ENCODE measurements around the gene CSRP3. TPM values are rescaled to one million over a fixed set of nuclear protein-coding genes. Genes with fewer than 3 reads are reported as not detected.
A peak's percentile ranks its signal among the peaks of the same experiment; 100 is the strongest.

CSRP3 gene
- total RNA-seq, 1 donor from 2014 or later: not detected

- H3K9me3 Mint-ChIP-seq (ENCODE audit: unreplicated experiment): no peaks in the 10 kb centered on the region
- H3K27ac Mint-ChIP-seq (ENCODE audit: unreplicated experiment): no peak overlapping the region
- DNase-seq (ENCODE audit: extremely low spot score, unreplicated experiment): no peak
- no peaks in the 10 kb centered on the region for H3K27me3 Mint-ChIP-seq (ENCODE audit: unreplicated experiment)
- TF ChIP-seq, protein P1, sequence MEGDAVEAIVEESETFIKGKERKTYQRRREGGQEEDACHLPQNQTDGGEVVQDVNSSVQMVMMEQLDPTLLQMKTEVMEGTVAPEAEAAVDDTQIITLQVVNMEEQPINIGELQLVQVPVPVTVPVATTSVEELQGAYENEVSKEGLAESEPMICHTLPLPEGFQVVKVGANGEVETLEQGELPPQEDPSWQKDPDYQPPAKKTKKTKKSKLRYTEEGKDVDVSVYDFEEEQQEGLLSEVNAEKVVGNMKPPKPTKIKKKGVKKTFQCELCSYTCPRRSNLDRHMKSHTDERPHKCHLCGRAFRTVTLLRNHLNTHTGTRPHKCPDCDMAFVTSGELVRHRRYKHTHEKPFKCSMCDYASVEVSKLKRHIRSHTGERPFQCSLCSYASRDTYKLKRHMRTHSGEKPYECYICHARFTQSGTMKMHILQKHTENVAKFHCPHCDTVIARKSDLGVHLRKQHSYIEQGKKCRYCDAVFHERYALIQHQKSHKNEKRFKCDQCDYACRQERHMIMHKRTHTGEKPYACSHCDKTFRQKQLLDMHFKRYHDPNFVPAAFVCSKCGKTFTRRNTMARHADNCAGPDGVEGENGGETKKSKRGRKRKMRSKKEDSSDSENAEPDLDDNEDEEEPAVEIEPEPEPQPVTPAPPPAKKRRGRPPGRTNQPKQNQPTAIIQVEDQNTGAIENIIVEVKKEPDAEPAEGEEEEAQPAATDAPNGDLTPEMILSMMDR (IDR thresholded peaks at IDR 0.05): no peak
- no peak overlapping the region for H3K4me3 Mint-ChIP-seq (ENCODE audit: unreplicated experiment)
- H3K4me1 Mint-ChIP-seq (ENCODE audit: unreplicated experiment): no peaks in the 10 kb centered on the region
- H3K36me3 Mint-ChIP-seq (ENCODE audit: unreplicated experiment): peaks cover 46% of the 10 kb centered on the region
Observed at GRCh38 chr11:19173004-19173689, 28.6 kb downstream of the CSRP3 start.

DNA sequence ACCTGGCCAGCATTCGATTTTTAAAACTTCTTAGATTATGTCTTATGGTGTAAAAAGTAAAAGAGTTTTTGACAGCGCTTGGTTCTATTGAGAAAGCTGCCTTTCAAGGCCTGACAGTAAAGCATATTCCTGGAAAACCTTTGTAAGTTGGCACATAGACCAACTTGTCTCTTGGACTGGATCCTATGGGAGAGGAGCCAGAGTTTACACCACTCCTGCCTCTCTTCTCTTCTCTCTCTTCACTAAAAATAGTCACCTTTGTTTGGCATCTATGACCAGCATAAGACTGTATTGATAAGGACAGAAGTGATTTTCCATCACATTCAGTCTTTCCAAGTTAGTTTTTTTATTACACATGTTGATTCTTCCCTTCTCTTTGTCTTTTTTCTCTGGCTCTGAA is 33.7 kb downstream of the CSRP3 start:
- Mint-ChIP-seq H3K27me3 (ENCODE audit: unreplicated experiment) (no peaks in the 10 kb centered on the region), H3K4me1 (ENCODE audit: unreplicated experiment) (peaks cover 13% of the 10 kb centered on the region), H3K36me3 (ENCODE audit: unreplicated experiment) (peaks cover 43% of the 10 kb centered on the region), H3K4me3 (ENCODE audit: unreplicated experiment) (no peak overlapping the region), H3K9me3 (ENCODE audit: unreplicated experiment) (no peaks in the 10 kb centered on the region), H3K27ac (ENCODE audit: unreplicated experiment) (no peak overlapping the region)
- DNase-seq (ENCODE audit: extremely low spot score, unreplicated experiment): no peak
- TF ChIP-seq, protein P1 (IDR thresholded peaks at IDR 0.05): no peak

GRCh38 chr11:19164881-19165280 is 36.9 kb downstream of the CSRP3 start:
- Mint-ChIP-seq H3K27ac (ENCODE audit: unreplicated experiment) (no peak overlapping the region), H3K9me3 (ENCODE audit: unreplicated experiment) (no peaks in the 10 kb centered on the region), H3K36me3 (ENCODE audit: unreplicated experiment) (peaks cover 36% of the 10 kb centered on the region), H3K4me3 (ENCODE audit: unreplicated experiment) (no peak overlapping the region), H3K4me1 (ENCODE audit: unreplicated experiment) (peaks cover 16% of the 10 kb centered on the region), H3K27me3 (ENCODE audit: unreplicated experiment) (no peaks in the 10 kb centered on the region)
- no peak for DNase-seq (ENCODE audit: extremely low spot score, unreplicated experiment)
- TF ChIP-seq, protein P1 (IDR thresholded peaks at IDR 0.05): no peak

DNA sequence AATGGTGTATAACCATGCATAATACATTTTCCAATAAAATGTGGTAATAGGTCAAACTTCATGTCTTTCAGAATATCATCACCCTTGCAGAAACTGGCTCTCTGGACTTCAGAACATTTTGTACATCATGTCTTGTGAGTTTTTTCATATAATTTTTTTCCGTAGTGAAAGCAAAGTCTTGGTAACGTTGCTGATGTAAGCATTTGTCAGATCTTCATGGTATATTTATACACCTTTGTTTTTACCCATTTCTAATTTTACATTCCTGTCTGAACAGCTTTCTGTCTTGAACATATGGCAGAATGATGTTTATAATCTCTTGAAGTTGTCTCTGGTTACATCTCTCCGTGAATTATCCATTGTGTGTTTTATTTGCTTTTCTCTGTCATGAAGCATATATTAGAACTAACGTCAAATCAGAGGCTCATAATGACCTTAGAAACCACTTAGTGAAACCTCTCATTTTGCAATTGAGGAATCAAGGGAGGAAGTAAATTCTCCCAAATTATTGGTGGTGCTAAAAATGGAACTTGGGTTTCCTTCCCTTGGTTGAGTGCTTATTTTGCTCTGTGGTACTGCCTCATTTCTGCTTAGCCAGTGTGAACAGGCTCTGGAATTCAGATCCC is 37.4 kb downstream of the CSRP3 start:
- Mint-ChIP-seq H3K4me3 (ENCODE audit: unreplicated experiment) (no peak overlapping the region), H3K27me3 (ENCODE audit: unreplicated experiment) (no peaks in the 10 kb centered on the region), H3K9me3 (ENCODE audit: unreplicated experiment) (no peaks in the 10 kb centered on the region), H3K4me1 (ENCODE audit: unreplicated experiment) (peaks cover 16% of the 10 kb centered on the region), H3K27ac (ENCODE audit: unreplicated experiment) (no peak overlapping the region), H3K36me3 (ENCODE audit: unreplicated experiment) (peaks cover 40% of the 10 kb centered on the region)
- DNase-seq (ENCODE audit: extremely low spot score, unreplicated experiment): no peak
- TF ChIP-seq, protein P1 (IDR thresholded peaks at IDR 0.05): no peak

DNA sequence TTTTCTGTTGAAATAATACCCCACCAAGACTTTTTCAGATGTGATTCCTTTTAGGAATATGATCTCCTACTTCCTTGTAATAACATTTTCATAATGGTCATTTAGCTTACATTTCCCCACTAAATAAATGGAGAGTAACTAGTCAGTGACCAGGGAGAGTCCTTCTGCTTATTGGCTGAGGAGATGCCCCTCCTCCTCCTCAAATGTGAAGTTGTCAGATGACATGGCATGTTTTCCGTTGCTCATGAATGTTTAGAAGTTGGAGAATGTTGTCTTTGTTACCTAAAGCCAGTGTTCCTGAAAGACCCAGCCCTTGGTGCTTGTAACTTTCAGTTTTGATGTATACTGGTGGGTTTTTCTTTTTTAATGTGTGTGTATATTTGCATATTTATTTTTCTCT is 38.2 kb downstream of the CSRP3 start:
- peaks cover 16% of the 10 kb centered on the region for H3K4me1 Mint-ChIP-seq (ENCODE audit: unreplicated experiment)

More for the DNA sequence above, 38.2 kb downstream of the CSRP3 start:
- TF ChIP-seq, protein P1 (IDR thresholded peaks at IDR 0.05): no peak
- no peak overlapping the region for H3K4me3 Mint-ChIP-seq (ENCODE audit: unreplicated experiment)
- peak overlapping the region; percentile 65 for H3K27ac Mint-ChIP-seq (ENCODE audit: unreplicated experiment)
- no peak for DNase-seq (ENCODE audit: extremely low spot score, unreplicated experiment)
- H3K9me3 Mint-ChIP-seq (ENCODE audit: unreplicated experiment): no peaks in the 10 kb centered on the region
- H3K27me3 Mint-ChIP-seq (ENCODE audit: unreplicated experiment): no peaks in the 10 kb centered on the region
- H3K36me3 Mint-ChIP-seq (ENCODE audit: unreplicated experiment): peaks cover 43% of the 10 kb centered on the region

All from osteocyte (in vitro differentiated cells).